Activated CD8-positive, alpha-beta memory T cell treated with anti-CD3 and anti-CD28 coated beads for 24 hours (primary cell): ENCODE data around the gene JMY.

Source experiments
- DNase-seq: peaks from one replicate; pipeline ENCODE4 v3.0.0-alpha.2; 2020

JMY gene

GRCh38 chr5:79295029-79295428 is 59.1 kb downstream of the JMY start:
- no peak for DNase-seq

- no peak for DNase-seq
Observed at GRCh38 chr5:79297661-79298060, 61.7 kb downstream of the JMY start.

GRCh38 chr5:79301046-79301712 is 65.2 kb downstream of the JMY start:
- DNase-seq, result no peak

- DNase-seq, result no peak
Observed at GRCh38 chr5:79302454-79302853, 66.5 kb downstream of the JMY start.

GRCh38 chr5:79305706-79306105 is 69.8 kb downstream of the JMY start:
- DNase-seq, result no peak

GRCh38 chr5:79318935-79319614 is 83.1 kb downstream of the JMY start:
- no peak for DNase-seq

- no peak for DNase-seq
Observed at GRCh38 chr5:79329453-79329852, 93.5 kb downstream of the JMY start.

GRCh38 chr5:79330071-79330470 is 94.1 kb downstream of the JMY start:
- no peak for DNase-seq

GRCh38 chr5:79333852-79334557 is 98.1 kb downstream of the JMY start:
- no peak for DNase-seq

GRCh38 chr5:79346420-79346824 is 110.5 kb downstream of the JMY start:
- no peak for DNase-seq

GRCh38 chr5:79349047-79349446 is 113.1 kb downstream of the JMY start:
- no peak for DNase-seq

GRCh38 chr5:79349881-79350280 is 114.0 kb downstream of the JMY start:
- DNase-seq, result no peak

GRCh38 chr5:79357398-79357797 is 121.5 kb downstream of the JMY start:
- no peak for DNase-seq
